Left forelimb (tissue), 1 donor: Measurements from ENCODE around the gene DERA.
"Not testable (repeated sequence)": the region's sequence is repeated elsewhere in the genome, so short reads cannot be mapped to it uniquely, and the experiment has no call there.

Source experiments
- DNase-seq: peaks from one replicate; pipeline ENCODE4 v3.0.0-alpha.2; 2018; ENCODE audit warnings: low spot score

Gene DERA

GRCh38 chr12:15910864-15911721 lies at the start of gene DERA:
TSS of gene DERA (plus strand) at chr12:15911332. CDS start at chr12:15911384, 52 bp downstream.
- peak; percentile 90 for DNase-seq

DNA sequence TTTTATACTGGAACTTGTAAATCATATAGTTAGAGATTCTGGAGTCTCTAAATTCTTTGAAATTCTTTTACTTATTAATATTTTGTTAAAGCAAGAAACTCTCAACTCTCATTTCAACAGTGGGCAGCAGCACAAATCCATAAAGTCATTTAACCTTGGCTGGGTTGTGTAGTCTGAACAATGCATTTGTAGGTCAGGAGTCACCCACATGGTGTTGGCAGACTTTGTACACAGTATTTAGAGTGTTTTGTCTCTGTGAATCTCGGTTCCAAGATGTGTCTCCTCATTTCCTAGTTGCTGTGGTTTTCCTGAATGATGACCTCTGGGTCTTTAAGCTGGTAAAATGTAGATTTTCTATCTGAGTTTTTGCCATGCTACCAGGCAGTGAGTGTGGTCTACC lies 49.7 kb upstream of the DERA start:
- no peak for DNase-seq

DNA sequence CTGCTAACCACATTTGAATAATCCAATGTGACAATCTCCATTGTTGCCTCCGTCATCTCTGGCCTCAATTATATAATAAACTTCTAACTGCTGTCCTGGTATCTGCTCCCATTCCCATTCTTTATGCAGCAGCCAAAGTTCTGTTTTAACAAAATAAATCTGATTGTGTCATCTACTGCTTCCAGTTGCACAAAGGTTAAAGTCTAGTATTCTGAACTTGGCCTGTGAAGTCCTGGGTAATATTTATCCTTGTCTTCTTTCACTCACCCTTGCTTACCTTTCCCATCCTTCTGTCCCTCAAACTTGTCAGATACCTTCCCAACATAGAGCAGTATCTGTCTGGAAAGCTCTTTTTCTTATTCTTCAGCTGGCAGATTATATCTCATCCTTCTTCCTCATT lies 48.3 kb upstream of the DERA start:
- DNase-seq, result no peak

GRCh38 chr12:15863372-15863771 lies 47.8 kb upstream of the DERA start:
- no peak for DNase-seq

DNA sequence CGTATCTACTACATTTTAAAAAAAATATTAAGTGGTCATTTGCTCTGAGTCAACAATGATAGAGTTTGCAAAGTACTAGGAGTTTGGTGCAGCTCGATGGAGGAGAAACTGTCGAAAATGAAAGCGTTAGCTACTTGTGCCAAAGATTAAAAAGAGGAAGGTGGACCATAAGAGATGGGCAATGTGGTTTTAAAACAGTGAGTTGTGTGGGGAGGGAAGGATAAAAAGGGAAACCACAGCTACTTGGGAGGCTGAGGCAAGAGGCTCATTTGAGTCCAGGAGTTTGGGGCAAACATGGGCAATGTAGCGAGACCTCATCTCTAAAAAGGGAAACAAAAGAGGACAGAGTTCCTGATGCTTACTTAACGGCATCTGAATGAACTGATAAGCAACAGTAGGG lies 47.1 kb upstream of the DERA start:
- no peak for DNase-seq

DNA sequence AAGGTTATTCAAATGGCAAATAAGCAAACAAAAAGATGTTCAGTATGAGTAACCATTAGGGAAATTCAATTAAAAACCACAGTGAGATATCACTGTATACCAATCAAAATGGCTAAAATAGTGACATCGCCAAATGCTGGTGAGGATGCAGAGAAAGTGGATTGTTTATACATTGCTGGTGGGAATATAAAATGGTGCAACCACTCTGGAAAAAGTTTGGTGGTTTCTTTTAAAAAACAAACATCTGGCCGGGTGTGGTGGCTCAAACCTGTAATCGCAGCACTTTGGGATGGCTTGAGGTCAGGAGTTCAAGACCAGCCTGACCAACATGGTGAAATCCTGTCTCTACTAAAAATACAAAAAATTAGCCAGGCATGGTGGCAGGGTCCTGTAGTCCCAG lies 42.9 kb upstream of the DERA start:
- DNase-seq, result no peak

GRCh38 chr12:15873556-15873955 lies 37.6 kb upstream of the DERA start:
- DNase-seq, result no peak

DNA sequence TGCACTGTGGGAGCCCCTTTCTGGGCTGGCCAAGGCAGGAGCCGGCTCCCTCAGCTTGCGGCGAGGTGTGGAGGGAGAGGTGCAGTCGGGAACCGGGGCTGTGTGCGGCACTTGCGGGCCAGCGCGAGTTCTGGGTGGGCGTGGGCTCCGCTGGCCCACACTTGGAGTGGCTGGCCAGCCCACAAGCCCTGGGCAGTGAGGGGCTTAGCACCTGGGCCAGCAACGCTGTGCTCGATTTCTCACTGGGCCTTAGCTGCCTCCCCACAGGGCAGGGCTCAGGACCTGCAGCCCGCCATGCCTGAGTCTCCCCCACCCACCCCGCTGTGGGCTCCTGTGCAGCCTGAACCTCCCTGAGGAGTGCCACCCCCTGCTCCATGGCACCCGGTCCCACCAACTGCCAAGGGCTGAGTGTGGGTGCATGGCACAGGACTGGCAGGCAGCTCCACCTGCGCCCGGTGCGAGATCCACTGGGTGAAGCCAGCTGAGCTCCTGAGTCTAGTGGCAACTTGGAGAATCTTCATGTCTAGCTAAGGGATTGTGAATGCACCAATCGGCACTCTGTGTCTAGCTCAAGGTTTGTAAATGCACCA lies 36.5 kb upstream of the DERA start:
- DNase-seq, result not testable (repeated sequence)

GRCh38 chr12:15875863-15876262 lies 35.3 kb upstream of the DERA start:
- no peak for DNase-seq

DNA sequence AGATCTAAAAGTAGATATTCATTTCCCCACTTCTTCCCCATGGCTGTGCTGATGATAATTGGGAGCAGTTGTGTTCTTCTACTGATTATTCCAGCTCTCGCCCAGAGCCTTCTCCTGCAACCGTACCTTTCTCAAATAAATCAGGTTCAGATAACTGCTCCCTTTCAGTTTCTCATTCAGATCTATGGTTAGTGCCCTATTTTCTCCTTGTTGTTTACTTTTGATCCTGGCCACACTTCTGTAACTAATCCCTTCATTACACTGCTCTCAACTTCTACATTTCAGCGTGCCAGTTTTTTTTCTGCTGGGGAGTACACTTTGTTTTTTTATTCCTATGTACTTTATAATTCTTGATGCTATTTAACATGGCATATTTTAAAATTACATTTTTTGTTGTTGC lies 31.7 kb upstream of the DERA start:
- DNase-seq, result no peak

GRCh38 chr12:15880721-15881120 lies 30.4 kb upstream of the DERA start:
- DNase-seq, result no peak

DNA sequence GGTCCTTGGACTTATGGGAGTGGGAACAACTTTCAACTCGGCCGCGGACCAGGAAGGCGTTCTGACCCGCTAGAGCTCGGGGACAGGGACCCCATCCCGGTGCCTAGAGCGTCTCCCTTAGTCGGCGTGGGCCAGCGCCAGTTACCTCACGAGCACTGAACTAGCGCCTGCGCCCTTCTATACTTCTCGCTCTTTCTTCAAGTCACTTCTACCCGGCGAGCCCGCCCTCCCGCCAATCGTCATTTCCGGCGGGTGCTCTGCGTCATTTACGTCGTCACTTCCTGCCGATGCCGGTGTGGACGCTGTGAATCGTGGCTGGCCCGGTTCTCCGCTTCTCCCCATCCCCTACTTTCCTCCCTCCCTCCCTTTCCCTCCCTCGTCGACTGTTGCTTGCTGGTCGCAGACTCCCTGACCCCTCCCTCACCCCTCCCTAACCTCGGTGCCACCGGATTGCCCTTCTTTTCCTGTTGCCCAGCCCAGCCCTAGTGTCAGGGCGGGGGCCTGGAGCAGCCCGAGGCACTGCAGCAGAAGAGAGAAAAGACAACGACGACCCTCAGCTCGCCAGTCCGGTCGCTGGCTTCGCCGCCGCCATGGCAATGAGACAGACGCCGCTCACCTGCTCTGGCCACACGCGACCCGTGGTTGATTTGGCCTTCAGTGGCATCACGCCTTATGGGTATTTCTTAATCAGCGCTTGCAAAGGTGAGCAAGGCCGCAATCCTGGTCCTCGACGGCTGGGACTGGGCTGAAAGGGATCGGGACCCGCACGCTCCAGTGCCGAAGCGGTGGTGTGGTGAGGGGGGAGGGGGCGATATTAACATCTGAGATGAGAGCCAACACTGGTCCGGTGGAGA lies 28.8 kb upstream of the DERA start, which contains the start of gene STRAP:
STRAP (plus strand) TSS at position 270 of the 854 bp plus-strand sequence; CDS start at position 591, 321 bp downstream.
- DNase-seq, result peak; percentile 99

GRCh38 chr12:15883536-15883935 lies 27.6 kb upstream of the DERA start:
- DNase-seq, result no peak

- DNase-seq, result no peak
Measured at GRCh38 chr12:15886372-15887042, 24.6 kb upstream of the DERA start.

- DNase-seq, result no peak
Measured at GRCh38 chr12:15887043-15887817, 23.9 kb upstream of the DERA start.

DNA sequence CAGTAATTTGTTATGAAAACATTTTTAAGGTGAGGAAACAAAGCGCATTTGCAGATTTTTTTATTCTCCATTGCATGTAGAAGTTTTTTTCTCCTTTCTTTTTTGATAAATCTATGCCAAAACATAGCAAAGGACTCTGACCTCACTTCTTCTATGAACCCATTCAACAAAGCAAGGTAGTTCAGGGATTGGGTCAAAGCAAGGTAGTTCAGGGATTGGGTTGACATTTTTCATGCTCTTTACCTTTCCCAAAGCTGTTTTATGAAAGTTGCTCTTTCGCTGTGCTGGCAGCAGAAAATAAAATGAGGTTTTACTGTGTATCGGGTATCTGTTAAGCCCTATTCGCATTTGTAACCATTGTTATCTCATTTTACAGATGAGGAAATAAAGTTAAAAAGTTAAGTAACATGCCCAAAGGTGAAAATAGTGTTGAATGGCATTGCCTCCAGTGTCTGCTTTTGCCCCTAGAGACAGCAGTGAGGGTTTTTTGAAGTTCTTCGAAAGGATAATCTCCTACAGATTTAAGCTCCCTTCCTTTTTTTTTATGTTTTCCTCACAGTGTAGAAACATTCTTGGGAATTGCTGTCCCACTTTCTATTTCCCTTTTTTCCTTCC lies 18.4 kb upstream of the DERA start:
- no peak for DNase-seq

GRCh38 chr12:15893260-15893659 lies 17.9 kb upstream of the DERA start:
- no peak for DNase-seq

DNA sequence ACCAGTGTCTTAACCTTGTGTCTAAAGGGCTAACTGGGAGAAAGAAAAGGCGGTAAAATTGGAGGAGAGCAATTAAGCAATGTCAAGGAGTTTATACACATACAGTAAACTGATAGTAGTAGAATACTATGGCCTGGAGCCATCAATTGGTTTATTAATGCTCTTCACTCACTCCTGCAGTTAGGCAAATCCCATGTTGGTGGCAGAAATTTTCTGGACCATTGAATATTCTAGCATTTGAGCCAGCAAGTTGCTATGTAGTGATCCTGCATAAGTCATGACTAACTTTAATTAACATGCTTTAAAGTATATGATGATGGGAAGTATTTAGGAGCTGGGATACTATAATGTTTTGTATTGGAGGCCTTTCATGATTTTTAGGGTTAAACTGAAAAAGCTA lies 14.3 kb upstream of the DERA start:
- DNase-seq, result no peak

DNA sequence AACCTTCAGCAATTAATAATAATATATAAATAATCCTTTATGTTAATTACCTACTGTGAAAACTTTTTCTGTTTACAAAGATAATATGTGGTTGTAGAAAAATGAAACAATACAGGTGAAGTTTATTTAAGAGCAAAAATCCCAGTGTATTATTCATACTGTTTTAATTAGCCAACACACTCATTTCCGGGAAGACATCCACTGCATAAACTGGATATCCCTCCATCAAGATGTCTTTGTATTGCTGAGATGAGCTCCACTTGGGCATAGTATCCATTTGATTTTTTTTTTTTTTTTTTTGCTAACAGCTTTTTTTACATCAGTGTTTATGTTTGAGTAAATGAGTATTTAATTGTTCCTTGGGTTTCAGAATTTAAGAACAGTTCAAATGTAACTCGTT lies 13.7 kb upstream of the DERA start:
- DNase-seq, result no peak

GRCh38 chr12:15899282-15899870 lies 11.8 kb upstream of the DERA start:
- no peak for DNase-seq
